Measurements from ENCODE around the gene LMAN2L.

The LMAN2L gene

GRCh38 chr2:96726131-96726530, 13.7 kb downstream of the LMAN2L start:
- Histone ChIP-seq H3K4me3 (ENCODE audit: low read depth, low read length) (no peak overlapping the region), H3K36me3 (ENCODE audit: control insufficient read depth, insufficient read depth, low read length) (no peaks in the 10 kb centered on the region), H3K79me2 (no peaks in the 10 kb centered on the region)

DNA sequence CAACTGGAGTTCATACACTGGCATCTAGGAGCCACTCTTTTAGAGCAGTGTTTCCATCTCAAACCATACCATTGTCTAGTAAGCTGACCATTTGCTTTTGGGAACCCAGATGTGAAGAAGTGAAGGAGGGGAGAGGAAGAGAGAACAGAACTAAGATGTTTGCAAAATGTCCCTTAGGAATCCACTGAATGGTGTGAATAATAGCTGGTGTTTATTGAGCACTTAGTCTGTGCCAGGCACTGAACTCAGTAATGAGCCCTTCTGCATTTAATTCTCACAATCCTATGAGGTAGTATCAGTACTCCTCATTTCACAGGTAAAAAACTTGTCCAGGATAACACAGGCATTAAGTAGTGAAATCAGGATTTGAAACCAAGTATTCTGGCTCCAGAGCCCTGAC, 23.5 kb downstream of the LMAN2L start:
- Histone ChIP-seq H3K4me2 (ENCODE audit: low read length) (no peak overlapping the region), H3K27me3 (ENCODE audit: control insufficient read depth, insufficient read depth, low read length) (no peaks in the 10 kb centered on the region), H3K4me3 (ENCODE audit: low read depth, low read length) (no peak overlapping the region), H3K4me1 (peaks cover 5% of the 10 kb centered on the region), H3K9me3 (ENCODE audit: control insufficient read depth, low read length) (no peaks in the 10 kb centered on the region), H3K27ac (no peak overlapping the region), H3K79me2 (no peaks in the 10 kb centered on the region), H3K9ac (no peak overlapping the region), H2AFZ (no peak overlapping the region), H3K36me3 (ENCODE audit: control insufficient read depth, insufficient read depth, low read length) (no peaks in the 10 kb centered on the region)
- TF ChIP-seq CTCF (IDR thresholded peaks at IDR 0.05) = no peak

More at GRCh38 chr2:96726131-96726530, 13.7 kb downstream of the LMAN2L start:
- no peak for TF ChIP-seq CTCF (IDR thresholded peaks at IDR 0.05)
- Histone ChIP-seq H3K4me2 (ENCODE audit: low read length) (no peak overlapping the region), H3K4me1 (no peaks in the 10 kb centered on the region), H3K27me3 (ENCODE audit: control insufficient read depth, insufficient read depth, low read length) (no peaks in the 10 kb centered on the region), H2AFZ (no peak overlapping the region), H3K9ac (no peak overlapping the region), H3K9me3 (ENCODE audit: control insufficient read depth, low read length) (no peaks in the 10 kb centered on the region), H3K27ac (no peak overlapping the region)

DNA sequence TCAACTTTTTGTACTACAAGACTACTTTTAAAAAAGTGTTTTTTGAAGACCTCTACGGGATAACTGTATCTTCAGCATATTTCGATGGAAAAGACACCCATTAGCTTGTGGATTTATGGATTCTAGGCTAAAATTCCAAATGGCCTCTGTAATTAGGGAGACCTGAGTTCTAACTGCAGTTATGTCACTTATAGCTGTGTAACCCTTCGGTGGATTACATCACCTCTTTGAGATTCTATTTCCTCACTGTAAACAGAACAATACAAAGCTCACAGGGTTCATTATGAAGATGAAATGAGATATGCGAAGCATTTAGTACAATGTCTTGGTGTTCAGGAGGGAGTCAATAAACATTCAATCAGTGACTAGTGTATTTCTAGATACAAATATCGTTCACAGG, 24.2 kb downstream of the LMAN2L start:
- Histone ChIP-seq H3K4me1 (peaks cover 5% of the 10 kb centered on the region), H2AFZ (no peak overlapping the region), H3K27me3 (ENCODE audit: control insufficient read depth, insufficient read depth, low read length) (no peaks in the 10 kb centered on the region), H3K36me3 (ENCODE audit: control insufficient read depth, insufficient read depth, low read length) (no peaks in the 10 kb centered on the region), H3K79me2 (no peaks in the 10 kb centered on the region), H3K9ac (no peak overlapping the region), H3K9me3 (ENCODE audit: control insufficient read depth, low read length) (no peaks in the 10 kb centered on the region), H3K27ac (no peak overlapping the region), H3K4me3 (ENCODE audit: low read depth, low read length) (no peak overlapping the region), H3K4me2 (ENCODE audit: low read length) (no peak overlapping the region)
- no peak for TF ChIP-seq CTCF (IDR thresholded peaks at IDR 0.05)

DNA sequence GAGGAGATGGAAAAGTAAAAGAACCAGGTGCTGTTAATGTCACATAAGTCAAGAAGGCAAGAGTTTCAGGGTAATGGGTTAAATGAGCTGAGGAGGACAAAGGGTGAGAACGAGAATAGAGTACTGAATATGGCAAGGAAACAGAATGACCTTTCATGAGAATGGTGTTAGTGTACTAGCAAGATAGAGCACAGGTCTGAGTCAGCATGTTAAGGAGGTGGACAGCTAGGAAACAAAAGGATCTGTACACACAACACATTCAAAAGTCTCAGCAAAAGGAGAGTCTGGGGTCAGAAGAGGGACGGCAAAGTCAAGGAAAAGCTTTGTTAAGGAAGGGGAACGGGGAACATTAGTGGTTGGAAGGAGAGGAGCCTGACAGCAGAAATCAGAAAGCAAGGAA, 28.9 kb downstream of the LMAN2L start:
- no peak overlapping the region for H3K4me3 ChIP-seq (ENCODE audit: low read depth, low read length)
- H3K27ac ChIP-seq = no peak overlapping the region
- no peaks in the 10 kb centered on the region for H3K36me3 ChIP-seq (ENCODE audit: control insufficient read depth, insufficient read depth, low read length)

More for the DNA sequence above, 28.9 kb downstream of the LMAN2L start:
- Histone ChIP-seq H2AFZ (no peak overlapping the region), H3K4me2 (ENCODE audit: low read length) (no peak overlapping the region), H3K4me1 (peaks cover 5% of the 10 kb centered on the region), H3K79me2 (no peaks in the 10 kb centered on the region), H3K27me3 (ENCODE audit: control insufficient read depth, insufficient read depth, low read length) (no peaks in the 10 kb centered on the region), H3K9ac (no peak overlapping the region), H3K9me3 (ENCODE audit: control insufficient read depth, low read length) (no peaks in the 10 kb centered on the region)
- TF ChIP-seq CTCF (IDR thresholded peaks at IDR 0.05) = no peak

Data from parathyroid adenoma (tissue), 2 donors.